WERI-Rb-1 (cell line): ENCODE measurements around the gene MCAT.
A peak's percentile ranks its signal among the peaks of the same experiment; 100 is the strongest.

Experiments
- DNase-seq: peaks from one replicate; pipeline ENCODE4 v3.0.0-alpha.2; 2020
- H3K27ac ChIP-seq: fragments of 250-450 bp; sonication (Bioruptor Pico); 2 replicates; pipeline ENCODE4 v1.5.1; 2020; ENCODE audit warnings: mild to moderate bottlenecking, moderate library complexity
- H3K27me3 ChIP-seq: fragments of 250-450 bp; sonication (Bioruptor Pico); 2 replicates; pipeline ENCODE4 v1.5.1; 2021; ENCODE audit warnings: mild to moderate bottlenecking, low read depth, moderate library complexity; ENCODE audit not compliant: insufficient read depth, severe bottlenecking
- H3K36me3 ChIP-seq: fragments of 250-450 bp; sonication (Bioruptor Pico); 2 replicates; pipeline ENCODE4 v1.5.1; 2020; ENCODE audit warnings: mild to moderate bottlenecking, moderate library complexity
- H3K4me3 ChIP-seq: 2 replicates; pipeline ENCODE4 v1.5.1; 2011; ENCODE audit warnings: low read depth, mild to moderate bottlenecking, control low read depth, low read length
- H3K9me3 ChIP-seq: fragments of 250-450 bp; sonication (Bioruptor Pico); 2 replicates; pipeline ENCODE4 v1.5.1; 2021; ENCODE audit warnings: mild to moderate bottlenecking, moderate library complexity; ENCODE audit not compliant: severe bottlenecking
- TF ChIP-seq, protein P1 (sequence below): IDR thresholded peaks from 2 replicates; pipeline ENCODE4 v1.5.1; 2011; ENCODE audit warnings: low read depth, mild to moderate bottlenecking, control low read depth, inconsistent platforms, low read length

The MCAT gene

DNA sequence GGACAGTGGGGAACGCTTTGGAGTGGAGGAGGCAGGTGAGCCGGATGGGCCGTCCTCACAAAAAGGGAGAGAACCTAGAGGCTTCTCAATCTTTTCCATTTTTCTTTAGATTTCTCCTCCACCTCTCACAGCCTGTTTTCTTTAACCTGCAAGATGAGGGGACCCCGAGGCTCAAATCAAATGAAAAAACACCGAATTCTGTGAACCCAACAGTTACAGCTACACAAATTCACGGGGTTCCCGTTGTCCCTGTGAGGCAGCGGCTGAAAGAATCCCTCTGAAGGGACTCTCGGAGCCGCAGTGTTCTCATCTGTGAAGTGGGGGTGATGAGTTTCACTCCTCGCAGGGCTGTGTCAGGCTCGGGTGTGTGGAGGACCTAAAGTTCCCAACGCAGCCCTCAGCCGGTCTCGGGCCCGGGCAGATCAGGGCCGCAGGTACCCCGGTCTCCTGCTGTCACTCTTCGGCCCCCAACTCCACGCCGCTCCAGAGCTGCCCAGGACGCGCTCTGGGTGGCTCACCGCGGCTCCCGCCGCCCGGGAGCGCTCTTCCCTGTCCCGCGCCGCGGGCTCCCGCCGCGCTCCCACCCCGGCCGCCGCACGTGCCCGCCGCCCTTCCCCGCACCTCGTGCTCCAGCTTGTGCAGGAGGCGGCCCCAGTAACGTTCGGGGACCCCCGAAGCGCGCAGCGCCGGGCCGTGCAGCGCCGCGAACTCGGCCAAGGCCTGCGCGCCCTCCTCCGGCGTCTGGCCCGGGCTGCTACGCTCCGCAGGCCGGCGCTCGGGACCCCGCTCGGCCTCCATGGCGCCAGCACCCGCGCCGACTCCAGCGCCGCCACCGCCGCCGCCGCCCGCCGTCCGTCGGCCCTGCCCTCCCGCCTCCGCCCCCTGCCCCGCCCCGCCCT lies 43.3 kb upstream of the MCAT start, which contains the start of gene TTLL12:
TSS of gene TTLL12 (minus strand) at position 863 of the 899 bp plus-strand sequence. CDS start at position 798, 65 bp downstream.
- Histone ChIP-seq H3K4me3 (peak within 1 kb of the TSS; percentile 92), H3K27me3 (no peaks in the 10 kb centered on the region), H3K9me3 (no peaks in the 10 kb centered on the region), H3K27ac (peak within 1 kb of the TSS; percentile 94), H3K36me3 (peaks cover 10% of the 10 kb centered on the region)
- peak; percentile 46 for DNase-seq
- TF ChIP-seq, protein P1, sequence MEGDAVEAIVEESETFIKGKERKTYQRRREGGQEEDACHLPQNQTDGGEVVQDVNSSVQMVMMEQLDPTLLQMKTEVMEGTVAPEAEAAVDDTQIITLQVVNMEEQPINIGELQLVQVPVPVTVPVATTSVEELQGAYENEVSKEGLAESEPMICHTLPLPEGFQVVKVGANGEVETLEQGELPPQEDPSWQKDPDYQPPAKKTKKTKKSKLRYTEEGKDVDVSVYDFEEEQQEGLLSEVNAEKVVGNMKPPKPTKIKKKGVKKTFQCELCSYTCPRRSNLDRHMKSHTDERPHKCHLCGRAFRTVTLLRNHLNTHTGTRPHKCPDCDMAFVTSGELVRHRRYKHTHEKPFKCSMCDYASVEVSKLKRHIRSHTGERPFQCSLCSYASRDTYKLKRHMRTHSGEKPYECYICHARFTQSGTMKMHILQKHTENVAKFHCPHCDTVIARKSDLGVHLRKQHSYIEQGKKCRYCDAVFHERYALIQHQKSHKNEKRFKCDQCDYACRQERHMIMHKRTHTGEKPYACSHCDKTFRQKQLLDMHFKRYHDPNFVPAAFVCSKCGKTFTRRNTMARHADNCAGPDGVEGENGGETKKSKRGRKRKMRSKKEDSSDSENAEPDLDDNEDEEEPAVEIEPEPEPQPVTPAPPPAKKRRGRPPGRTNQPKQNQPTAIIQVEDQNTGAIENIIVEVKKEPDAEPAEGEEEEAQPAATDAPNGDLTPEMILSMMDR: no peak

DNA sequence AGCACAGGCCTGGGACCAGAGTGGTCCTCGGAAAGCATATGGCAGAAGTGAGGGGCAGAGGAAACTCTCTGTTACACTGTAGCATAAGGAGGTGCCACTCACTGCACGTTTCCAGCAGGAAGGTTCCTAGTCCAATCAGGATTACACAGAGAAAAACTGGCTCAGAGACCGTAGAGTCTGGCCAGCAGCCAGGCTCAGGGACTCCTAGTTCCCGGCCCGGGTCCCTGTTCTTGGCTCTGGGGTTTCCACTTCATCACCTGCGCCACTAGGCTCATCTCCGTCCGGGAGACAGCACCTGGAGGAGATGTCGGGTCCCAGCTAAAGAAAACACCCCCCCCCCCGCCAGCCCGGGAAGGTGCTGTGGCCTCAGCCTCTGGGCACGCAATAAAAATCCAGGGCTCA lies 42.7 kb upstream of the MCAT start:
- H3K36me3 ChIP-seq: peaks cover 15% of the 10 kb centered on the region
- TF ChIP-seq, protein P1: no peak
- H3K27ac ChIP-seq: no peak overlapping the region
- H3K9me3 ChIP-seq: no peaks in the 10 kb centered on the region
- H3K4me3 ChIP-seq: peak overlapping the region; percentile 92
- DNase-seq: no peak
- H3K27me3 ChIP-seq: no peaks in the 10 kb centered on the region

DNA sequence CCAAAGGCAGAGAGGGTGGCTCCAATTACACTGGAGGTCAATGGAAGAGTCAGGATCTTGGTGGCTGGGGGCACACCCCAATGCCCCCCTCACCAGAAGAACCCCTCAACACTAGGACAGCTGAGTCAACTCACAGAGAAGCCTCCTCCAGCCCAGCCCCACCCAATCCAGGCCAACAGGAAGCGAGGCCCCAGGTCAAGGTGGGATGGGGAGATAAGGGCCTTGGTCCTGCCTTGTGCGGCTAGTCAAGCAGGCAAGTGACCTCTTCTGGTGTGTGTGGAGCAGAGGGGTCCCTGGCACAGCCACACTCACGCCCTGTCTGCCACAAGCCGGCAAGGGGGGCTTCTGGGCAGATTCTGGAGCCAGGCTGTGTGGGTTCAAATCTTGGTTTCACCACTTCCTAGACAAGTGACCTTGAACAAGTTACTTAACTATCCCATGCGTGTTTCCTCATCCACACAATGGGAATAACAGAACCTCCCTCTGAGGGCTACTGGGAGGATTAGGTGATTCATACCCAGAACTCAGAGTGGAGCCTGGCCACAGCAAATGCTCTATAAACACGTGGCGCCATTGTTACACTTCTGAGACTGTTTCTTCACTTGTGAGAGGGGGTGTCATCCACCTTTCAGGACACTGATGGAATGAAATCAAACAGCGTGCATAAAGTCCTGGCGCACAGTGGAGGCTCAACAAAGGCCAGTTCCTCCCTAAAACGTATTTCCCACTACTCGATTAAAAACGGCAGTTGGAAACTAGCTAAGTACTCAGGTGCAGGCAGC lies 40.5 kb upstream of the MCAT start:
- no peak for DNase-seq
- no peak overlapping the region for H3K27ac ChIP-seq
- no peaks in the 10 kb centered on the region for H3K27me3 ChIP-seq
- no peaks in the 10 kb centered on the region for H3K9me3 ChIP-seq
- TF ChIP-seq, protein P1: no peak
- peaks cover 34% of the 10 kb centered on the region for H3K36me3 ChIP-seq
- H3K4me3 ChIP-seq: no peak overlapping the region

DNA sequence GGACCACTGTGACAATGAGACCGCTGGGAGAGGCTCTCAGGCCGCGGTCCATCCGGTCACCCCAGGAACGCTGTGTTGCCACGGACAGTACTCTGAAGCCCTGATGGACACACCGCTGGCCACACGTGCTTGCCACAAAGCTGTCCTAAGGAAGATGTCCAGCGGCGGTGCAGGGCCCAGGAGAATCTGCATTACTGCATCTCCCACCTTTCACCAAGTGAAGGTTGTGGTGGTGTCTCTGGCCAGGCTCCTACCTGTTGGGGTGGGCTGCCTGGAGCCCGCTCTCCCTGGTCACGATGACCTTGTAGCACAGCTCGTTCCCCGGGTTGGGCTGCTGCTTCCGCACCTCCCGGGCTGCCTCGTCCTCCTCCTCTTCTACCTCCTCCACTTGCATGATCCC lies 39.5 kb upstream of the MCAT start:
- Histone ChIP-seq H3K36me3 (peaks cover 39% of the 10 kb centered on the region), H3K27ac (no peak overlapping the region), H3K4me3 (no peak overlapping the region), H3K27me3 (no peaks in the 10 kb centered on the region), H3K9me3 (no peaks in the 10 kb centered on the region)
- DNase-seq: no peak
- TF ChIP-seq, protein P1: no peak

DNA sequence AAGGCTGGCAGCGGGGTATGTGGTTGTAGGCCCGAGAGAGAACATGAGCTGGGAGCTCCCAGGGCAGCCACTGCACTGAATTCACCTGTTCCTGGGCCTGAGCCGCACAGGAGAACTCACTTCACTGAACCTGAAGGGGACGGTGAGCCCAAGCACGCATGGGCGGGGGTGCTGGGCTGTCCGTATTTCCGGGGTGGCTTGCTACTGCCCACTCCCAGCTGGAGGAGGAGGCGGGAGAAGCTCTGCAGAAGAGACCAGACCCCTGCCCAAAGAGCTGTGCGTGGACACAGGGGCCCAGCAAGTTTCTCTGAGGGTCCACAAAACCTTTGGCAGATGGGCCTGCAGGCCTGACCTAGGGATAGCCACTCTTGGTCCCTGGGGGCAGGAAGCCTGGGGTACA lies 38.9 kb upstream of the MCAT start:
- Histone ChIP-seq H3K9me3 (no peaks in the 10 kb centered on the region), H3K27me3 (no peaks in the 10 kb centered on the region), H3K27ac (no peak overlapping the region), H3K4me3 (no peak overlapping the region), H3K36me3 (peaks cover 44% of the 10 kb centered on the region)
- TF ChIP-seq, protein P1: no peak
- no peak for DNase-seq
